ENCODE results near the gene CYP1A2. TPM values are rescaled to one million over a fixed set of nuclear protein-coding genes. Genes with fewer than 3 reads are reported as not detected.

CYP1A2 gene, protein sequence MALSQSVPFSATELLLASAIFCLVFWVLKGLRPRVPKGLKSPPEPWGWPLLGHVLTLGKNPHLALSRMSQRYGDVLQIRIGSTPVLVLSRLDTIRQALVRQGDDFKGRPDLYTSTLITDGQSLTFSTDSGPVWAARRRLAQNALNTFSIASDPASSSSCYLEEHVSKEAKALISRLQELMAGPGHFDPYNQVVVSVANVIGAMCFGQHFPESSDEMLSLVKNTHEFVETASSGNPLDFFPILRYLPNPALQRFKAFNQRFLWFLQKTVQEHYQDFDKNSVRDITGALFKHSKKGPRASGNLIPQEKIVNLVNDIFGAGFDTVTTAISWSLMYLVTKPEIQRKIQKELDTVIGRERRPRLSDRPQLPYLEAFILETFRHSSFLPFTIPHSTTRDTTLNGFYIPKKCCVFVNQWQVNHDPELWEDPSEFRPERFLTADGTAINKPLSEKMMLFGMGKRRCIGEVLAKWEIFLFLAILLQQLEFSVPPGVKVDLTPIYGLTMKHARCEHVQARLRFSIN
- not detected for total RNA-seq

DNA sequence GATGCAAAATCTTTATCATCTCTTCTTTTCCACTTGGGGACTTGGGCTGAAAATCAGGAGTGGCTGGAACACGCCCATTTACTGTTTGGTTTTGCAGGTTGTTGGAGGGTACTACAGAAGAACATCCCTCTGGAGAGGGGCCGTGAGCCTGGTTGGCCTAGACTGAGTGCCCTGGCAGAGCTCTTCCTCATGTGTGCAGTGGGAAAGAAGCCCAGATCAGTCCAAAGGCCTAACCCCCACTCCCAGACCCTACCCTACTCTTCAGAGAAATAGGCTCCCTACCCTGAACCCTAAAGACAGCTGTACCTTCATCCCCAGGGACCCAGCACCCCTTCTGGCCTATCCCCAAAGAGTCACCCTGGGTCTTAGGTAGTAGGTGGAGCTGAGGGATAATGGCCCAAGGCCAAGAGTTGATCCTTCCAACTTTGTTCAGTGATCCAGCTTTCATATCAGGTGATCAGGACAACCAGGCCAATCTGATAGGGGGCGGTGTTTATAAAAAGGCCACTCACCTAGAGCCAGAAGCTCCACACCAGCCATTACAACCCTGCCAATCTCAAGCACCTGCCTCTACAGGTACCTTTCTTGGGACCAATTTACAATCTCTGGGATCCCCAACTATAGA is at the start of gene CYP1A2:
CYP1A2 (plus strand) TSS at position 524 of the 625 bp plus-strand sequence. CDS start 894 bp downstream, outside the sequence.
- ATAC-seq (no peak), DNase-seq (no peak)
- Mint-ChIP-seq H3K27me3 (ENCODE audit: low read depth) (peaks cover 5% of the 10 kb centered on the region), H3K36me3 (ENCODE audit: low read depth) (no peaks in the 10 kb centered on the region), H3K27ac (no peak within 1 kb of the TSS), H3K4me3 (no peak within 1 kb of the TSS), H3K9me3 (ENCODE audit: insufficient read depth) (no peaks in the 10 kb centered on the region), H3K4me1 (ENCODE audit: low read depth) (no peaks in the 10 kb centered on the region)
- ChIA-PET CTCF (interaction anchor here (1.2 kb wide), 1 partner anchor 23 kb away, joined by 3 read pairs; no protein-coding TSS in a partner anchor), POLR2A (no interaction called here)

DNA sequence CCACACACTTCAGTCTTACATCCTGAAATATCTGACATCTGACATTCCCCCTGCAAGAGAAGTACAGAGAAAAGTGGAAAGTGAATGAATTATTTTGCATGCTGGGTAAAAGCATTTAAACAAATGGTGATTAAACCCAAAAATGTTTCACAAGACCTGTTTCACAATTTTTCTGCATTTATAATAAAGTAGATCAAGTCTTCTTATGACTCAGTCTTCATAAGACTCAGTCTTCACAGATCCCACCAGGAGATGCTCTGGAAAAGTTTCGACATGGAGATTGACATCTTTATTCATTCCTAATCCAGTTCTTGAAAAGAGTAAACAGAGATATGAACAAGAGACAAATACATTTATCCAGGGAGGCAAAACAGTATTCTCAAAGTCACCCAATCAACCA is 39.6 kb upstream of the CYP1A2 start:
- DNase-seq (no peak), ATAC-seq (no peak)
- Mint-ChIP-seq H3K4me1 (ENCODE audit: low read depth) (peaks cover 20% of the 10 kb centered on the region), H3K36me3 (ENCODE audit: low read depth) (peaks cover 3% of the 10 kb centered on the region), H3K4me3 (no peak overlapping the region), H3K9me3 (ENCODE audit: insufficient read depth) (no peaks in the 10 kb centered on the region), H3K27me3 (ENCODE audit: low read depth) (peaks cover 19% of the 10 kb centered on the region), H3K27ac (no peak overlapping the region)
- ChIA-PET POLR2A (no interaction called here), CTCF (no interaction called here)

DNA sequence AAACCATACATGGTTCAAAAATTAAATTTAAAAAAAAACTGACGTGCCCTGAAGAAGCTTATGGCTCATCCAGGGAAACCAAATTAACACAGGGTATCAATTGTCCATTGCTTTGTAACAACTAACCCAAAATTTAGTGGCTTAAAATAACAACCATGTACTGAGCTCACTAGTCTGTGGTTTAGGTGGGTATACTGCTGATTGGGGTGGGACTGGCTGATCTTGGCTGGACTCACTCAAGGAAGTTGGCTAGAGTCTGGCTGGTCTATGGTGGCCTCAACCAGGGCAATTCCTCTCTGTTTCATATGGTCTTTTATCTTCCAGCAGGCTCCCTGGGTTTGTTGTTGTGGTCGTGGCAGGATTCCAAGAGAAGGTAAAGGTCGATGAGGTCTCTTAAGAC is 38.8 kb upstream of the CYP1A2 start:
- Mint-ChIP-seq H3K27me3 (ENCODE audit: low read depth) (peaks cover 19% of the 10 kb centered on the region), H3K4me1 (ENCODE audit: low read depth) (peaks cover 20% of the 10 kb centered on the region), H3K9me3 (ENCODE audit: insufficient read depth) (no peaks in the 10 kb centered on the region), H3K36me3 (ENCODE audit: low read depth) (peaks cover 3% of the 10 kb centered on the region), H3K27ac (peak overlapping the region; percentile 80), H3K4me3 (no peak overlapping the region)
- ATAC-seq (no peak), DNase-seq (no peak)
- POLR2A ChIA-PET = no interaction called here
- CTCF ChIA-PET = interaction anchor here (1.0 kb wide), 1 partner anchor 14 kb away, joined by 4 read pairs; no protein-coding TSS in a partner anchor

DNA sequence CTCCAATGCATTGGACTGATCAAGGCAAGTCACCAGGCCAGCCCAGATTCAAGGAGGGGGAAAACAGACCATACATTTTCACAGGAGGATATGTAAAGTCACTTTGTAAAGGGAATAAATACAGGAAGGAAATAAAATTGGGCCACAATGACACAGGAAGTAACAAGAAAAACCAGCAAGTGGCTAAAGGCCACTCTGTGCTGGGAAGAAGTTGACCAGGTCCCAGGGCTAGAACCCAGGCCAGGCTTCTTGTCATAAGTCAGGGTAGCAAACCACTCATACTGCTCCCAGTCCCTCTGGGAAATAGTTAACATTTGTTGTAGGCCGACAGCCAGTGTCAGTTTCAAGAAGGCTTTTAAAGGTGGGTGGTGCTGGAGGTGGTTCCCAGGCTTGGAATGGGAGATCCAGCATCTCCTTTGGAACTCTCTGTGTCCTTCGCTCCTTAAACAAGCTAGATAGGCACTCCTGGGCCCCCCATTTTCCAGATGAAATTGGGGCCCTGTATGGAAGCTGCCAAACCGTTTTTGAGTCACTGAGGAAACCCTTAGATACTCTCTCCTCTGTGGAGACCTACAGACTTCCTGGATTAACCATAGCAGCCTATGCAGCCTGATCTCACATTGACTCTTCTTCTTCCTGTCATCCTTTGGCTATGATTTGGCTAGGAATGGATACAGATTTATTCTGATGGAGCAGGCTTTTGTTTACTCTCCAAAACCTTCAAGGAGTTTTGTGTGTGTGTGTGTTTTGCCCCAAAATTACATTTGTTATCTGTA is 38.1 kb upstream of the CYP1A2 start:
- DNase-seq = no peak
- ChIA-PET CTCF (interaction anchor here (1.0 kb wide), 1 partner anchor 14 kb away, joined by 4 read pairs; no protein-coding TSS in a partner anchor), POLR2A (no interaction called here)
- ATAC-seq = no peak
- Mint-ChIP-seq H3K27ac (peak overlapping the region; percentile 80), H3K27me3 (ENCODE audit: low read depth) (peaks cover 16% of the 10 kb centered on the region), H3K4me1 (ENCODE audit: low read depth) (peaks cover 20% of the 10 kb centered on the region), H3K4me3 (no peak overlapping the region), H3K9me3 (ENCODE audit: insufficient read depth) (no peaks in the 10 kb centered on the region), H3K36me3 (ENCODE audit: low read depth) (peaks cover 3% of the 10 kb centered on the region)

DNA sequence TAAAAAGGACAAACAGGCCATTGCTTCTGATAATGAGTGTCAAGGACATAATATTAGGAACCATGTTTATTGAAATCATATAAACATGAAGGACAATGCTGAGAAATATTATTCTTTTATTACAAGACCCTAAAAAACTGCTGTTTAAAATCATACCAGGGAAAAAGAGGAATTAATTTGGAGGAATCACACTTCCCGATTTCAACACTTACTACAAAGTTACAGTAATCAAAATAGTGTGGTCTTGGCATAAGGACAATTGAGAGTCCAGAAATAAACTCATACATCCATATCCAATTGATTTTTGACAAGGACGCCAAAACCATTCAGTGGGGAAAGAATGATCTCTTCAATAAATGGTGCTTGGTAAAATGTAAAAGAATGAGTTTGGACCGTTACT is 36.3 kb upstream of the CYP1A2 start:
- H3K27ac Mint-ChIP-seq = no peak overlapping the region
- no peak overlapping the region for H3K4me3 Mint-ChIP-seq
- POLR2A ChIA-PET = no interaction called here
- peaks cover 6% of the 10 kb centered on the region for H3K27me3 Mint-ChIP-seq (ENCODE audit: low read depth)
- peaks cover 20% of the 10 kb centered on the region for H3K4me1 Mint-ChIP-seq (ENCODE audit: low read depth)
- no peaks in the 10 kb centered on the region for H3K9me3 Mint-ChIP-seq (ENCODE audit: insufficient read depth)
- ATAC-seq (no peak), DNase-seq (no peak)
- peaks cover 3% of the 10 kb centered on the region for H3K36me3 Mint-ChIP-seq (ENCODE audit: low read depth)
- CTCF ChIA-PET = no interaction called here

DNA sequence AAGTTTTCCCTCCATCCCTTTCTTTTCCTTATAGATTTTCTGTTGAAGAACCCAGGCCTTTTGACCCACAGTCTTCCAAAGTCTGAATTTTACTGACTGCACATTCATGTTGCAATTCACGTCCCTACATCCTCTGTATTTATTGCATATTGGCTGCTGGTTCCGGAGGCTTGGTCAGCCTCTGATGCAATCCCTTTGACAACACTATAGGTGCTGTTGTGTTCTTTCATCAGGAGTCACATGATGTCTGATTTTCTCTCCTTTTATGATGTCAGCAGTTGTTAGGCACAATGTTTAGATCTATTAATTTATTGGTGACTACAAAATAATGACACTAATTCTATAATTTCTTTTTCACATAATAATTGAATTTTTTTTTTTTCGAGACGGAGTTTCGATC is 32.0 kb upstream of the CYP1A2 start:
- no peaks in the 10 kb centered on the region for H3K4me1 Mint-ChIP-seq (ENCODE audit: low read depth)
- DNase-seq (no peak), ATAC-seq (no peak)
- POLR2A ChIA-PET = interaction anchor here (0.6 kb wide), 1 partner anchor 1188 kb away, joined by 3 read pairs; no protein-coding TSS in a partner anchor
- H3K4me3 Mint-ChIP-seq = no peak overlapping the region
- H3K27me3 Mint-ChIP-seq (ENCODE audit: low read depth) = peaks cover 2% of the 10 kb centered on the region
- no peaks in the 10 kb centered on the region for H3K9me3 Mint-ChIP-seq (ENCODE audit: insufficient read depth)
- CTCF ChIA-PET = no interaction called here
- no peak overlapping the region for H3K27ac Mint-ChIP-seq
- no peaks in the 10 kb centered on the region for H3K36me3 Mint-ChIP-seq (ENCODE audit: low read depth)

DNA sequence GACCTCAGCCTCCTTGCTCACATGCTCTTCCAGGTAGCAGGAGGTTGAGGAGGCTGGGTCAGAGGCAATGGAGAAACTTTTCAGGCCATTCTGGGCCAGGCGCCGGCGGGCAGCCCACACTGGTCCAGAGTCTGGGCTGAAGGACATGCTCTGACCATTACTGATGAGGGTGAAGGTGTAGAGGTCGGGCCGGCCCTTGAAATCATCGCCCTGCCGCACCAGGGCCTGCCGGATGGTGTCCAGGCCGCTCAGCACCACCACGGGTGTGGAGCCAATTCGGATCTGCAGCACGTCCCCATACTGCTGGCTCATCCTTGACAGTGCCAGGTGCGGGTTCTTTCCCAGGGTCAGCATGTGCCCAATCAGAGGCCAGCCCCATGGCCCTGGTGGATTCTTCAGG is 26.1 kb upstream of the CYP1A2 start:
- Mint-ChIP-seq H3K4me3 (no peak overlapping the region), H3K4me1 (ENCODE audit: low read depth) (peaks cover 27% of the 10 kb centered on the region), H3K36me3 (ENCODE audit: low read depth) (no peaks in the 10 kb centered on the region), H3K9me3 (ENCODE audit: insufficient read depth) (no peaks in the 10 kb centered on the region), H3K27ac (no peak overlapping the region), H3K27me3 (ENCODE audit: low read depth) (peaks cover 5% of the 10 kb centered on the region)
- DNase-seq (no peak), ATAC-seq (no peak)
- ChIA-PET CTCF (no interaction called here), POLR2A (no interaction called here)

DNA sequence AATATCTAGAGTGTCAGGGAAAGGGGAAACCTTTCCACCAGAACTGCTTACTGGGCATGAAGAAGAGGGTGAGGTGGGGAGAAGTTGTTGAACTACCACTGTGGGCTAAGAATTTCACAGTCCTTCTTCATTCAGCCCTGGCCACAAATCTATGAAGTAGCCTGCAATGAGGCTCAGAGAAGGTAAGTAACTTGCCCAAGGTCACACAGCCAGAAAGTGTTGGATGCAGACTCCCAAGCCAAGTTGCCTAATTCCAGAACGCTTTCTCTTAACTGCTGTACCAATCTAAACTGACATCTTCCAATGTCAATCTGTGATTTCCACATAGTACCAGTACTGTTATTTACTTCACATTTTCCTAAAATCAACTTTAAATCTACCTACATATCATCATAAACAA is 25.5 kb upstream of the CYP1A2 start:
- Mint-ChIP-seq H3K27ac (no peak overlapping the region), H3K4me3 (peak overlapping the region; percentile 20), H3K9me3 (ENCODE audit: insufficient read depth) (no peaks in the 10 kb centered on the region), H3K36me3 (ENCODE audit: low read depth) (no peaks in the 10 kb centered on the region), H3K4me1 (ENCODE audit: low read depth) (peaks cover 27% of the 10 kb centered on the region), H3K27me3 (ENCODE audit: low read depth) (peaks cover 5% of the 10 kb centered on the region)
- ATAC-seq (no peak), DNase-seq (no peak)
- POLR2A ChIA-PET = interaction anchor here (0.8 kb wide), 1 partner anchor 27 kb away, joined by 3 read pairs; no protein-coding TSS in a partner anchor
- CTCF ChIA-PET = interaction anchor here (1.4 to 3.1 kb wide), 2 partner anchors 88 to 179 kb away, joined by 4 to 17 read pairs; no protein-coding TSS in a partner anchor

DNA sequence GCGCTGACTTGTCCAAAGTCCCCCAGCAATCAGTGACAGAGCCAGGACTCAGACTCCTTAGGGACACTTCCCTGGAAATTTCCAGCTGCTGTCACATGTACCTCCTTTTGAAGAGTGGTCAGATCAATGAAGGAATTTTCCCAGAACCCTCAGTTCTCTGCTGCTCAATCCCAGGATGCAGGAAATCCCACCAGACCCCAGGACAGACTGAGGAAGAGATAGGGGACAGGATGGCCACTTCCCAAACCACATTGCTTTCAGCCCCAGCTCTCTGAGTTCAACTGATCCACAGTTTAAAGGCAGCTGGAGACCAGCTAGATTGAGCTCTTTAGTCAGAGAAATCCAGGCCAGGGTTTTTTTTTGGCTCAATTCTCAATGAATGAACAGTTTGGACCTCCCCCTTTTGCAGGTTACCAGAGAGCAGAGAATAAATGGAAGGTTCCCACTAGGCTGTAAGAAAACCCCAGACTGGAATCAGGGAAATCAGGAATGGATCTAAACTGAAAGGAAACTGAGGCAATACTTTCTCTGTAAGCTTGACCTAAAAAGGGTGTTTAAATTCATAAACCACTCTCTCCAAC is 24.8 kb upstream of the CYP1A2 start:
- Mint-ChIP-seq H3K27ac (no peak overlapping the region), H3K9me3 (ENCODE audit: insufficient read depth) (no peaks in the 10 kb centered on the region), H3K4me3 (peak overlapping the region; percentile 20), H3K36me3 (ENCODE audit: low read depth) (no peaks in the 10 kb centered on the region), H3K27me3 (ENCODE audit: low read depth) (peaks cover 5% of the 10 kb centered on the region), H3K4me1 (ENCODE audit: low read depth) (peaks cover 27% of the 10 kb centered on the region)
- ATAC-seq (no peak), DNase-seq (no peak)
- ChIA-PET CTCF (interaction anchor here (0.8 to 3.1 kb wide), 5 partner anchors 11 to 178 kb away, joined by 3 to 17 read pairs (median 4); no protein-coding TSS in a partner anchor), POLR2A (interaction anchor here (0.8 to 1.1 kb wide), 2 partner anchors 26 to 109 kb away, joined by 3 read pairs; no protein-coding TSS in a partner anchor)

DNA sequence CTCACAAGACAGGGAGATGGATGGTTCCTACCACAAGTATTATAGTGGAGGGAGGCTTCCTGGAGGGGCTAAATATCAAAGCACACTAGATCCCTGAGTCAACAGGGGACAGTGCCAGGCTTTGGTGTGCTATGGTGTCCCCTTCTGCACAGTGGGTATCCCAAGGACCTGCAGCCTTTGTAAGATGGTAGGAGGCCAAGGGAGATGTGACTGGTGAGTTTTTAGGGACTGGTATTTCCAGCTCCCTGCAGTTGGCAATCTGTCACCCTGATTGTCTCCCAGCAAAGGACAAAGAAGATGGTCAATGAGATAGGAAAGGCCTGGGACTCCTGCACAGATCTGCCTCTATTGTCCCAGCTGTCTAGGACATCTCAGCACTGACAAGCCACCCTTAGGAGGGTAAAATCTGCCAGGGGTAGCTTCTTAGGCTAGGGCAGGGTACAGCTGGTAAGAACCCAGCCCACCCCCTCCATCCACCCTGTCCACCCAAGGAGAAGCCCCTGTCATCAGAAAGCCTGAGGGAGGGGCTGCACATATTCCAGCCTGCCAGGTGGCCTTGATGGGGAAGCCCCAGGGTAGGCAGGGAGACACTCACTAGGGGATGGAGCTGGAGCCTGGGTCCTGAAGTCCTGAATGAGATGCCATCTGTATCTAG is 23.9 kb upstream of the CYP1A2 start:
- ChIA-PET CTCF (interaction anchor here (0.8 to 3.1 kb wide), 12 partner anchors 10 to 177 kb away, joined by 3 to 17 read pairs (median 4); no protein-coding TSS in a partner anchor), POLR2A (interaction anchor here (0.6 to 1.1 kb wide), 3 partner anchors 64 to 301 kb away, joined by 3 read pairs; no protein-coding TSS in a partner anchor)
- Mint-ChIP-seq H3K27me3 (ENCODE audit: low read depth) (peaks cover 5% of the 10 kb centered on the region), H3K9me3 (ENCODE audit: insufficient read depth) (no peaks in the 10 kb centered on the region), H3K27ac (no peak overlapping the region), H3K4me3 (peak overlapping the region; percentile 61), H3K4me1 (ENCODE audit: low read depth) (peaks cover 27% of the 10 kb centered on the region), H3K36me3 (ENCODE audit: low read depth) (no peaks in the 10 kb centered on the region)
- ATAC-seq (no peak), DNase-seq (no peak)

Measured in activated CD8-positive, alpha-beta T cell treated with anti-CD3 and anti-CD28 coated beads, Interleukin-2, amount 10 ng/mL, durations not matched to agents 7 days and 5 days (primary cell).